ENCODE data around the gene VAV1. TPM values are rescaled to one million over a fixed set of nuclear protein-coding genes. Genes with fewer than 3 reads are reported as not detected.
"Not testable (repeated sequence)": the region's sequence is repeated elsewhere in the genome, so short reads cannot be mapped to it uniquely, and the experiment has no call there.

The VAV1 gene
- total and polyA plus RNA-seq, 2 donors from 2014 or later, result 0.90 to 15.5 TPM

GRCh38 chr19:6761053-6761676 is 11.3 kb upstream of the VAV1 start:
- intact Hi-C loops (cut with DNase I), result no loop called here
- FAIRE-seq, result no peak
- no peaks in the 10 kb centered on the region for H3K36me3 ChIP-seq (ENCODE audit: control insufficient read depth in 2 of 3, insufficient read depth in 3 of 3, low read length in 3 of 3)

GRCh38 chr19:6762253-6762797 is 10.2 kb upstream of the VAV1 start:
- H3K36me3 ChIP-seq (ENCODE audit: control insufficient read depth in 2 of 3, insufficient read depth in 3 of 3, low read length in 3 of 3); FAIRE-seq; H3K27me3 ChIP-seq (ENCODE audit: control insufficient read depth, insufficient read depth, low read length); H3K9me3 ChIP-seq (ENCODE audit: control insufficient read depth in 2 of 3, insufficient read depth in 1 of 3, low read length in 3 of 3); H3K27ac ChIP-seq (ENCODE audit: low read depth in 2 of 2, low read length in 2 of 2); H3K9ac ChIP-seq (ENCODE audit: low read length in 3 of 3); intact Hi-C loops (cut with DNase I); H3K4me3 ChIP-seq (ENCODE audit: low read length in 3 of 3): not testable (repeated sequence)
- DNase-seq, result peak in 1 of 5 donors; percentile 7
- H3K4me1 ChIP-seq (ENCODE audit: control insufficient read depth in 2 of 3, insufficient read depth in 2 of 3, low read depth in 1 of 3, low read length in 3 of 3), result peaks cover 0 to 13% (median 0%) of the 10 kb centered on the region in 3 donors

More at GRCh38 chr19:6761053-6761676, 11.3 kb upstream of the VAV1 start:
- Histone ChIP-seq H3K27ac (ENCODE audit: low read depth in 2 of 2, low read length in 2 of 2) (no peak overlapping the region), H3K9ac (ENCODE audit: low read length in 3 of 3) (no peak overlapping the region), H3K9me3 (ENCODE audit: control insufficient read depth in 2 of 3, insufficient read depth in 1 of 3, low read length in 3 of 3) (no peaks in the 10 kb centered on the region), H3K27me3 (ENCODE audit: control insufficient read depth, insufficient read depth, low read length) (no peaks in the 10 kb centered on the region), H3K4me1 (ENCODE audit: control insufficient read depth in 2 of 3, insufficient read depth in 2 of 3, low read depth in 1 of 3, low read length in 3 of 3) (peaks cover 0 to 5% (median 0%) of the 10 kb centered on the region in 3 donors), H3K4me3 (ENCODE audit: low read length in 3 of 3) (no peak overlapping the region)
- DNase-seq, result peak in 1 of 5 donors; percentile 9
- no peak for TF ChIP-seq CTCF (IDR thresholded peaks at IDR 0.05; ENCODE audit: borderline replicate concordance, extremely low read depth, insufficient read depth)

- H3K27me3 ChIP-seq (ENCODE audit: control insufficient read depth, insufficient read depth, low read length), result no peaks in the 10 kb centered on the region
- peak overlapping the region; percentile 40 to 88 (median 73) for H3K4me3 ChIP-seq (ENCODE audit: low read length in 3 of 3)
- TF ChIP-seq CTCF (IDR thresholded peaks at IDR 0.05; ENCODE audit: borderline replicate concordance, extremely low read depth, insufficient read depth), result no peak
- no peaks in the 10 kb centered on the region for H3K36me3 ChIP-seq (ENCODE audit: control insufficient read depth in 2 of 3, insufficient read depth in 3 of 3, low read length in 3 of 3)
- peak overlapping the region; percentile 60 to 77 for H3K27ac ChIP-seq (ENCODE audit: low read depth in 2 of 2, low read length in 2 of 2)
- H3K4me1 ChIP-seq (ENCODE audit: control insufficient read depth in 2 of 3, insufficient read depth in 2 of 3, low read depth in 1 of 3, low read length in 3 of 3), result peaks cover 0 to 13% (median 0%) of the 10 kb centered on the region in 3 donors
- H3K9ac ChIP-seq (ENCODE audit: low read length in 3 of 3), result peak overlapping the region in 2 of 3 donors; percentile 20 to 30
- DNase-seq (peak; percentile 80 to 96 (median 84)), FAIRE-seq (no peak)
- H3K9me3 ChIP-seq (ENCODE audit: control insufficient read depth in 2 of 3, insufficient read depth in 1 of 3, low read length in 3 of 3), result no peaks in the 10 kb centered on the region
- intact Hi-C loops (cut with DNase I), result no loop called here
Measured at GRCh38 chr19:6765738-6766356, 6.7 kb upstream of the VAV1 start.
